HG02763 (cell line): Measurements from ENCODE around the gene CCDC9B.
A peak's percentile ranks its signal among the peaks of the same experiment; 100 is the strongest.

Source experiments
- ATAC-seq: cut with Tn5 transposase; IDR thresholded peaks from one replicate; pipeline ENCODE4 v1.9.1; 2021; ENCODE audit warnings: mild to moderate bottlenecking, moderate library complexity; ENCODE audit not compliant: unreplicated experiment

CCDC9B gene

GRCh38 chr15:40340740-40341400 is at the start of gene CCDC9B:
Gene CCDC9B (minus strand): TSS chr15:40340939. CDS start chr15:40340819, 120 bp downstream.
- ATAC-seq = no peak

GRCh38 chr15:40389824-40390595 is 49.3 kb upstream of the CCDC9B start:
- no peak for ATAC-seq

- ATAC-seq = no peak
Measured at GRCh38 chr15:40388941-40389823, 48.4 kb upstream of the CCDC9B start.

- ATAC-seq = no peak
Measured at GRCh38 chr15:40386480-40386879, 45.7 kb upstream of the CCDC9B start.

- peak; percentile 85 for ATAC-seq
Measured at GRCh38 chr15:40382580-40383456, 42.1 kb upstream of the CCDC9B start, which contains the start of gene KNSTRN. Gene KNSTRN (plus strand): TSS chr15:40382721. CDS start chr15:40382836, 115 bp downstream.

- no peak for ATAC-seq
Measured at GRCh38 chr15:40381818-40382529, 41.2 kb upstream of the CCDC9B start.

- ATAC-seq = no peak
Measured at GRCh38 chr15:40380636-40381035, 39.9 kb upstream of the CCDC9B start.

- ATAC-seq = no peak
Measured at GRCh38 chr15:40379853-40380252, 39.1 kb upstream of the CCDC9B start.

- ATAC-seq = no peak
Measured at GRCh38 chr15:40379374-40379773, 38.6 kb upstream of the CCDC9B start.

- no peak for ATAC-seq
Measured at GRCh38 chr15:40377606-40378005, 36.9 kb upstream of the CCDC9B start.

- ATAC-seq = no peak
Measured at GRCh38 chr15:40372981-40373380, 32.2 kb upstream of the CCDC9B start.

GRCh38 chr15:40369971-40370370 is 29.2 kb upstream of the CCDC9B start:
- ATAC-seq = no peak

- ATAC-seq = no peak
Measured at GRCh38 chr15:40369474-40369869, 28.7 kb upstream of the CCDC9B start.

- ATAC-seq = no peak
Measured at GRCh38 chr15:40368719-40369473, 28.2 kb upstream of the CCDC9B start.

- peak; percentile 82 for ATAC-seq
Measured at GRCh38 chr15:40367686-40368611, 27.2 kb upstream of the CCDC9B start.

- no peak for ATAC-seq
Measured at GRCh38 chr15:40367371-40367685, 26.6 kb upstream of the CCDC9B start.

GRCh38 chr15:40366457-40367370 is 26.0 kb upstream of the CCDC9B start:
- no peak for ATAC-seq
